Stimulated activated CD8-positive, alpha-beta memory T cell treated with anti-CD3 and anti-CD28 coated beads, Interleukin-7, amount 100 ng/mL, for 48 hours (primary cell): Measurements from ENCODE around the gene NRG2.

Experiments
- DNase-seq, 2 donors: peaks; one replicate each; pipeline ENCODE4 v3.0.0-alpha.2; 2020; ENCODE audit warnings: low read depth in 1 of 2; ENCODE audit errors: extremely low read depth in 1 of 2

NRG2 gene

GRCh38 chr5:139910901-139911300 is 132.2 kb downstream of the NRG2 start:
- no peak for DNase-seq

- DNase-seq: no peak
These were observed 133.1 kb downstream of the NRG2 start for GRCh38 chr5:139910036-139910435.

- DNase-seq: no peak
These were observed 134.3 kb downstream of the NRG2 start for GRCh38 chr5:139908749-139909148.

- no peak for DNase-seq
These were observed 136.4 kb downstream of the NRG2 start for GRCh38 chr5:139906661-139907060.

- no peak for DNase-seq
These were observed 138.1 kb downstream of the NRG2 start for GRCh38 chr5:139904816-139905661.

- DNase-seq: no peak
These were observed 138.6 kb downstream of the NRG2 start for GRCh38 chr5:139904566-139904815.

GRCh38 chr5:139903795-139904565 is 139.1 kb downstream of the NRG2 start:
- no peak for DNase-seq

GRCh38 chr5:139903450-139903794 is 139.7 kb downstream of the NRG2 start:
- no peak for DNase-seq

GRCh38 chr5:139901986-139902385 is 141.1 kb downstream of the NRG2 start:
- DNase-seq: no peak

- no peak for DNase-seq
These were observed 141.9 kb downstream of the NRG2 start for GRCh38 chr5:139901251-139901575.

GRCh38 chr5:139900546-139901250 is 142.4 kb downstream of the NRG2 start:
- no peak for DNase-seq

- no peak for DNase-seq
These were observed 144.1 kb downstream of the NRG2 start for GRCh38 chr5:139898981-139899380.

- DNase-seq: no peak
These were observed 145.1 kb downstream of the NRG2 start for GRCh38 chr5:139897982-139898381.

GRCh38 chr5:139897342-139897741 is 145.8 kb downstream of the NRG2 start:
- no peak for DNase-seq

GRCh38 chr5:139896718-139897117 is 146.4 kb downstream of the NRG2 start:
- DNase-seq: no peak

- no peak for DNase-seq
These were observed 147.5 kb downstream of the NRG2 start for GRCh38 chr5:139895647-139896046.

GRCh38 chr5:139895046-139895445 is 148.1 kb downstream of the NRG2 start:
- no peak for DNase-seq

GRCh38 chr5:139893873-139894272 is 149.2 kb downstream of the NRG2 start:
- no peak for DNase-seq

- no peak for DNase-seq
These were observed 153.7 kb downstream of the NRG2 start for GRCh38 chr5:139889410-139889809.

GRCh38 chr5:139888370-139888769 is 154.7 kb downstream of the NRG2 start:
- no peak for DNase-seq

GRCh38 chr5:139886213-139886612 is 156.9 kb downstream of the NRG2 start:
- no peak for DNase-seq

- no peak for DNase-seq
These were observed 157.3 kb downstream of the NRG2 start for GRCh38 chr5:139885857-139886208.
